ENCODE data around the gene ZNF493.

DNA sequence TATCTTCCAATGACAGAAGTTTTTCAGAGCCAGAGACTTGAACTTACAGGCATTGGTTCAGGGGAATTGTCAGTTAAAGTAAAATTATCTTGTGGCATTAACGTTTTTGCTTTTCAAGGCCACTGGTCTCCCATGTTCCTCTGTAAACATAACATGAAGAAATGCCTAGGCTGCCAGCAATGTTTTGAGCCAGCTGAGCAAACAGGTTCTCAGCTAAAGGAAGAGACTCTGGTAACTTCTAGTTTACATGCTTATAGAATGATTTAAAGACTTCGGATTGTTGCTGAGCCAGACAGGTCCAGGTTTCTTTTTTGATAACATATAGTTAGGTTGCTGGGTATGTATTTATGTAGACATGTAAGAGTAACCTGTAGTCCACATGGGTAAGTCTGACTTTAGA lies 35.7 kb downstream of the ZNF493 start:
- TF ChIP-seq, protein P1, sequence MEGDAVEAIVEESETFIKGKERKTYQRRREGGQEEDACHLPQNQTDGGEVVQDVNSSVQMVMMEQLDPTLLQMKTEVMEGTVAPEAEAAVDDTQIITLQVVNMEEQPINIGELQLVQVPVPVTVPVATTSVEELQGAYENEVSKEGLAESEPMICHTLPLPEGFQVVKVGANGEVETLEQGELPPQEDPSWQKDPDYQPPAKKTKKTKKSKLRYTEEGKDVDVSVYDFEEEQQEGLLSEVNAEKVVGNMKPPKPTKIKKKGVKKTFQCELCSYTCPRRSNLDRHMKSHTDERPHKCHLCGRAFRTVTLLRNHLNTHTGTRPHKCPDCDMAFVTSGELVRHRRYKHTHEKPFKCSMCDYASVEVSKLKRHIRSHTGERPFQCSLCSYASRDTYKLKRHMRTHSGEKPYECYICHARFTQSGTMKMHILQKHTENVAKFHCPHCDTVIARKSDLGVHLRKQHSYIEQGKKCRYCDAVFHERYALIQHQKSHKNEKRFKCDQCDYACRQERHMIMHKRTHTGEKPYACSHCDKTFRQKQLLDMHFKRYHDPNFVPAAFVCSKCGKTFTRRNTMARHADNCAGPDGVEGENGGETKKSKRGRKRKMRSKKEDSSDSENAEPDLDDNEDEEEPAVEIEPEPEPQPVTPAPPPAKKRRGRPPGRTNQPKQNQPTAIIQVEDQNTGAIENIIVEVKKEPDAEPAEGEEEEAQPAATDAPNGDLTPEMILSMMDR (IDR thresholded peaks at IDR 0.05), result no peak
- TF ChIP-seq POLR2A (IDR thresholded peaks at IDR 0.05) (no peak), EP300 (IDR thresholded peaks at IDR 0.05) (no peak)

Measured in gastroesophageal sphincter (tissue), 3 donors.